ENCODE measurements around the gene ASCL2.

The ASCL2 gene

DNA sequence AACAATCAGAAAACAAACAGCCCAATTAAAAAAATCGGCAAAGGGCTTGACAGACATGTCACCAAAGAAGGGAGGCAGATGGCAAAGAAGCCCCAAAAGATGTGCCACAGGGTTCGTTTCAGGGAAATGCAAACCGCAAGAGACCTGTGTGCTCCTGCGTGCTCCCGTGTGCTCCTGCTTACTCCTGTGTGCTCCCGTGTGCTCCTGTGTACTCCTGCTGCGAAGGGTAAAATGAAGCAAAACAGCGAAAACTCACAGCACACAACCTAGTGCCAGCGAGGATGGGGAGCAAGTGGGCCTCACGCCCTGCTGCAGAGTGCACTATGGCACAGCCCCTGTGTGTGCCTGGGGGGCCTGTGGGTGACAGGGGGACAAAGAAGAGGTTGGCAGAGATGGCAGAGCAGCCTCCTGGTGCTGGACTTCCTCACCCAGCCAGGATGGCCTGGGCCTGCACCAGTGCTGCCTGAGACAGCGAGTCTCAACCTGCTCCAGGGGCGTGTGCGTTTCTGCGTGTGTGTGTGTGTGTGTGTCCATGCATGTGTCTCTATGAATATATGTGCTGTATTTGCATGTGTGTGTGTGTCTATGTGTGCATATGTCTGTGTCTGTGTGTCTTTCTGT lies 14.0 kb downstream of the ASCL2 start:
- H3K4me3 ChIP-seq, result no peak overlapping the region
- no peaks in the 10 kb centered on the region for H3K9me3 ChIP-seq
- peaks cover 34% of the 10 kb centered on the region; the same call in 1 of the 2 replicates for H4K20me1 ChIP-seq
- H3K9ac ChIP-seq, result no peak overlapping the region
- H3K4me2 ChIP-seq, result no peak overlapping the region
- no peaks in the 10 kb centered on the region for H3K36me3 ChIP-seq
- no peak for TF ChIP-seq Cebpa-rat (IDR thresholded peaks at IDR 0.05)
- peaks cover 39% of the 10 kb centered on the region for H3K27me3 ChIP-seq
- no peaks in the 10 kb centered on the region; the same call in 1 of the 2 replicates for H3K4me1 ChIP-seq
- no peak overlapping the region for H3K27ac ChIP-seq

DNA sequence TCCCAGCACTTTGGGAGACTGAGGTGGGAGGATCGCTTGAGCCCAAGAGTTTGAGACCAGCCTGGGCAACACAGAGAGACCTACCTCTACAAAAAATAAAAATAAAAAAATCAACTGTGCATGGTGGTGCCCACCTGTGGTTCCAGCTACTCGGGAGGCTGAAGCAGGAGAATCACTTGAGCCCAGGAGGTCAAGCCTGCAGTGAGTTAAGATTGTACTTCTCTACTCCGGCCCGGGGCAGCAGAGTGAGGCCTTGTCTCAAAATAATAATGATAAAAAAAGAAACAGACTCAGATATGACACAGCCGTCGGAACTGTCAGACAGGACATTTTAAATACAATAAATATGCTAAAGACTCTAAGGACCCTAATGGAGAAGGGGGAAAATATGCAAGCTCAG lies 18.4 kb downstream of the ASCL2 start:
- Histone ChIP-seq H3K4me3 (no peak overlapping the region), H3K36me3 (no peaks in the 10 kb centered on the region), H3K27me3 (peaks cover 10% of the 10 kb centered on the region), H4K20me1 (peaks cover 14% of the 10 kb centered on the region; the same call in 1 of the 2 replicates), H3K9ac (no peak overlapping the region), H3K9me3 (no peaks in the 10 kb centered on the region), H3K27ac (no peak overlapping the region), H3K4me1 (peaks cover 28% of the 10 kb centered on the region), H3K4me2 (no peak overlapping the region)
- no peak for TF ChIP-seq Cebpa-rat (IDR thresholded peaks at IDR 0.05)

DNA sequence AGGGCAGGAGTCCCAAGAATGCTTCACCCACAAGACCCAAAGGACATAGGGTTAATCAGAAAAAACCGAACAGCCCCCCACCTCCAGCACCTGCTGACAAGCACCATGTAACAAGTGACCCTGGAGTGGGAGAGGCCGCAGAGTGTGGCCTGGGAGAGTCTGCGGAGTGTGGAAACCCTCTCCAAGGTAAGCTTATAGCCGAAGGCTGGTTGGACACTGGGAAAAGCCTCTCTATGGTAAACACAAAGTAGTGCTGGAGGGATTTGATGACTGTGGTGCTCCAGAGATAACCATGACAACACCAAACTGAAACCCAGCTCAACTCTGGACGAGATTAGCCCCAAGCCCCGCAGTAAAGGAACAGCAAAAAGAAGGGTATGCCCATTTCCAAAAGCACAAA lies 19.2 kb downstream of the ASCL2 start:
- Histone ChIP-seq H3K9ac (no peak overlapping the region), H3K4me3 (no peak overlapping the region), H3K36me3 (no peaks in the 10 kb centered on the region), H3K27ac (no peak overlapping the region), H3K4me2 (peak overlapping the region; percentile 34), H3K27me3 (peaks cover 10% of the 10 kb centered on the region), H3K9me3 (no peaks in the 10 kb centered on the region), H4K20me1 (peaks cover 14% of the 10 kb centered on the region; the same call in 1 of the 2 replicates), H3K4me1 (peaks cover 28% of the 10 kb centered on the region)
- no peak for TF ChIP-seq Cebpa-rat (IDR thresholded peaks at IDR 0.05)

DNA sequence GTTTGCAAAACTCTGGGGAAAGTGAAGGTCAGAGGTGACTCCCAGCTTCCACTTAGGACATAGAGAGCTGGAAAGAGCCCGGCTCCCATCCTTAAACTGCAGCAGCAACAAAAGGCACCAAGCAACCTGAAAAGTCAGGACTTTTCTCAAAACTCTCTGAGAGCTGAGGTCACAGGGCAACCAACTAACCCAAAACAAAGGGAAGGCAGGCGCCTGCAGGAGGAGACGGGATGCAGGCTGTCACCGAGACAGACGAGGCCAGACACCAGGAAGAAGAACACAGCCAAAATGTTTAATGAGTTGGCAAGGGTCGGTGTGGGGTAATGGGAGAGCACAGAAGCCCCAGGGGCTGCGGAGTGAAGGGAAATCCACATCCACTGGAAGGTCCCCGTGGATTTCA lies 19.9 kb downstream of the ASCL2 start:
- peaks cover 10% of the 10 kb centered on the region for H3K27me3 ChIP-seq
- H4K20me1 ChIP-seq, result peaks cover 14% of the 10 kb centered on the region; the same call in 1 of the 2 replicates
- H3K9me3 ChIP-seq, result no peaks in the 10 kb centered on the region
- H3K4me2 ChIP-seq, result peak overlapping the region; percentile 34
- peaks cover 28% of the 10 kb centered on the region for H3K4me1 ChIP-seq
- no peak overlapping the region for H3K27ac ChIP-seq
- no peak for TF ChIP-seq Cebpa-rat (IDR thresholded peaks at IDR 0.05)
- H3K4me3 ChIP-seq, result no peak overlapping the region
- no peaks in the 10 kb centered on the region for H3K36me3 ChIP-seq
- H3K9ac ChIP-seq, result no peak overlapping the region

DNA sequence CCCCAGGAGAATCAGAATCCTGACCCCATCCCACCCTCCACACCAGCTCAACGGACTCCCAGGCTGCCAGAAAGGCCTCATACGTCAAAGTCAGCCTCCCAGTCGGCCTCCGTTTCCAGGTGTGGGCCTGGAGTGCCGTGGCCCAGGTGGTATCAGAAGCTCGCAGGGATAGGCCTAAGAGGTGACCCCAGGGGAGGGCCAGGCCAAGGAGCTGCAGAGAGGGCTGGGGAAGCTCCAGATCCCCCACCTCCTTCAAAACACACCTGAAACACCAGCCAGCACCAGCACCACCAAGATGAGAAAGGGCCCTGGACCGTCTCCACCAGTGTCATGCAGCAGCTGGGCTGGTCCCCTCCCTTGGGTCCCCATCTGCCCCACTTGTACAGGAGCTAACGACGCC lies 20.3 kb downstream of the ASCL2 start:
- no peak overlapping the region for H3K9ac ChIP-seq
- H3K4me2 ChIP-seq, result peak overlapping the region; percentile 34
- TF ChIP-seq Cebpa-rat (IDR thresholded peaks at IDR 0.05), result no peak
- no peak overlapping the region for H3K4me3 ChIP-seq
- no peaks in the 10 kb centered on the region for H3K36me3 ChIP-seq
- no peak overlapping the region for H3K27ac ChIP-seq
- H3K27me3 ChIP-seq, result peaks cover 10% of the 10 kb centered on the region
- no peaks in the 10 kb centered on the region for H3K9me3 ChIP-seq
- peaks cover 14% of the 10 kb centered on the region; the same call in 1 of the 2 replicates for H4K20me1 ChIP-seq
- H3K4me1 ChIP-seq, result peaks cover 28% of the 10 kb centered on the region

DNA sequence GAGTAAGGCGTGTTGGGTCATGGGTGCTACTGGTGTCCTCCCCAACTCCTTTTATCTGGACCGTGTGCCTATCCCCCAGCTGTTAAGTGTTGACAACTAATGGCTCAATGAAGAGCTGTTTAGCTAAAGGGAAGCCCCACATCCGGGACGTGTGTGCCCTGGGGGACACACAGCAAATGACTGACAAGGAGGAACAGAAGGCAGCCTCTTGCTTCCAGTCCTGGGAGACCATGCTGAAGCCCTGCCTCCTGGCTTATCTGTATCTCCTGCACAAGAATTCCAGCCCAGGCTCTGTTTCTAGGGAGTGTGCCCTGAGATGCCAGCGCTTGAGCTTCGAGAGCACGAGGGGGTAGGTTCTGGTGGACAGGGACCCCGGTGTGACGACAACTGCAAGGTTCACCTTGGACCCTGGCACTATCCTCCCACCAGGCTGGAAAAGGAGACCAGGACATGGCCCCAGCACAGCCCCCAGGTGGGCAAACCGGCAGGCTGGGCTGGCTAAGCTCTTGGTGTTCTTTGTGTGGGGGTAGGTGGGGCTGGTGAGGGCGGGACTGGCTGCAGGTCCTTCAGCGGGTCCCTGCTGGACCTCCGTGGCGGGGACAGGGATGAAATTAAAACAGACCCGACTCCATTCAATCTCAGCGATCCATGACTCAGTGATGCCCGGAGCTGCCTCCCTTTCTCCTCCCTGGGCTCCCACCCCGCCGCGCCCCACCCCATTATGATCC lies 21.0 kb downstream of the ASCL2 start:
- Histone ChIP-seq H3K9me3 (no peaks in the 10 kb centered on the region), H3K27me3 (peaks cover 10% of the 10 kb centered on the region), H3K4me2 (peak overlapping the region; percentile 76)

DNA sequence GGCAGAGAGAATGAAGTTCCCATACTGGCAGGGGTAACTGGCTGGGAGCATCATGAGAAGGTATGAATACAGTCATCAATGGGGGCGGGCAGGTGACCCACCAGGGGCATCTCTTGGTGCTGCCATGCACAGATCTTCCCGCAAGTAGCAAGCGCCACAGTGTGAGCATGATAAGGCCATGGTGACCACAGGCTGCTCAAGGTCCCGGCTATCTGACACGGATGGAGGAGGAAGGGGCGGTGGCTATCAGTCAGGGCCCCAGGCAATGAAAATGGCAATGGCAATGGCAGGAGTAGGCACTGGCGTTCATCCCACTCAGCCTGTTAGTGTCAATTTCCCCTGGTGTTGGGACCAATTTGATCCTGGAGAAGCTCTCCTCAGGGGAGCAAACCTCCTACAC lies 21.6 kb downstream of the ASCL2 start:
- TF ChIP-seq Cebpa-rat (IDR thresholded peaks at IDR 0.05), result no peak
- H3K27me3 ChIP-seq, result peaks cover 10% of the 10 kb centered on the region
- H3K36me3 ChIP-seq, result no peaks in the 10 kb centered on the region
- peaks cover 28% of the 10 kb centered on the region for H3K4me1 ChIP-seq
- H3K9ac ChIP-seq, result no peak overlapping the region
- H3K4me2 ChIP-seq, result peak overlapping the region; percentile 76
- peaks cover 14% of the 10 kb centered on the region; the same call in 1 of the 2 replicates for H4K20me1 ChIP-seq
- H3K4me3 ChIP-seq, result no peak overlapping the region
- H3K9me3 ChIP-seq, result no peaks in the 10 kb centered on the region
- no peak overlapping the region for H3K27ac ChIP-seq

More for the DNA sequence above, 21.0 kb downstream of the ASCL2 start:
- H3K9ac ChIP-seq, result no peak overlapping the region
- peaks cover 14% of the 10 kb centered on the region; the same call in 1 of the 2 replicates for H4K20me1 ChIP-seq
- TF ChIP-seq Cebpa-rat (IDR thresholded peaks at IDR 0.05), result no peak
- no peaks in the 10 kb centered on the region for H3K36me3 ChIP-seq
- H3K4me3 ChIP-seq, result no peak overlapping the region
- peaks cover 28% of the 10 kb centered on the region for H3K4me1 ChIP-seq
- no peak overlapping the region for H3K27ac ChIP-seq

DNA sequence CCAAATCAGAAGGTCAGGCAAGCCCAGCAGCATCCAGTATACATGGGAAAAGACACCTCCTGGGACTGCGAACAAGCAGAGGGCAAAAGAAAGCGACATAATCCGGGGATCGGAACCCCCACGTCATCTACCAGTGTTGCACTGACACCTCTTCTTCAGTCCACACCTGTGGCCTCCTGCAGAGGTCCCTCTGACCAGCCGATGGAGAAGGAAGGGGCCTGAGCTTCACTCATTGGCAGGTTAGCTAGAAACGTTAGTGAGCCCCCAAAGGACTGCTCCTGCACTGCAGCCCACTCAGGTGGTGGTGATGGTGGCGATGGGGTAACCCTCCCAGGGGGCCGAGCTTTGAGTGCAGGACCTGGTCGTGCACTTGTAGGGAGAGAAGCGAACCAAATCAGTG lies 22.1 kb downstream of the ASCL2 start:
- Histone ChIP-seq H3K27ac (no peak overlapping the region), H3K4me2 (no peak overlapping the region), H3K4me3 (no peak overlapping the region), H3K36me3 (no peaks in the 10 kb centered on the region), H3K9ac (no peak overlapping the region), H3K9me3 (no peaks in the 10 kb centered on the region), H4K20me1 (peaks cover 14% of the 10 kb centered on the region; the same call in 1 of the 2 replicates), H3K4me1 (peaks cover 28% of the 10 kb centered on the region), H3K27me3 (peaks cover 10% of the 10 kb centered on the region)
- no peak for TF ChIP-seq Cebpa-rat (IDR thresholded peaks at IDR 0.05)

DNA sequence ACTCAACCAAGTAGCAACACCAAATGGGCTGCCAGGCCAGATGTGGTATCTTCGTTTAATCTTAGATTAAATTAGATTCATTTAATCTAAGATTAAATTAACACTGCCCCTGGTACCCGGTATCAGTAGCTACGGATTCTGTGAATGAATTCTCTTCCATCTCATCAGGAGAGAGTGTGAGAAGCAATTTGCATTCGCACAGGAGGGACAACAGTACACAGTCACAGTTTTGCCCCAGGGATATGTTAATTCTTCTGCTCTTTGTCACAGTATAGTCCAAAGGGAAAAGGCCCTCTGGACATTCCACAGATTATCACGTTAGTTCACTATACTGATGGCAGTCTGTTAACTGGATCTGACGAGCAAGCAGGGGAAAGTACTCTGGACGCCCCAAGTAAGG lies 22.9 kb downstream of the ASCL2 start:
- no peak for TF ChIP-seq Cebpa-rat (IDR thresholded peaks at IDR 0.05)
- no peaks in the 10 kb centered on the region; the same call in 1 of the 2 replicates for H3K9me3 ChIP-seq
- no peaks in the 10 kb centered on the region for H3K36me3 ChIP-seq
- peaks cover 10% of the 10 kb centered on the region for H3K27me3 ChIP-seq
- no peak overlapping the region for H3K9ac ChIP-seq
- peaks cover 28% of the 10 kb centered on the region for H3K4me1 ChIP-seq
- H3K4me2 ChIP-seq, result no peak overlapping the region
- H3K27ac ChIP-seq, result no peak overlapping the region
- H4K20me1 ChIP-seq, result peaks cover 14% of the 10 kb centered on the region; the same call in 1 of the 2 replicates
- H3K4me3 ChIP-seq, result no peak overlapping the region

DNA sequence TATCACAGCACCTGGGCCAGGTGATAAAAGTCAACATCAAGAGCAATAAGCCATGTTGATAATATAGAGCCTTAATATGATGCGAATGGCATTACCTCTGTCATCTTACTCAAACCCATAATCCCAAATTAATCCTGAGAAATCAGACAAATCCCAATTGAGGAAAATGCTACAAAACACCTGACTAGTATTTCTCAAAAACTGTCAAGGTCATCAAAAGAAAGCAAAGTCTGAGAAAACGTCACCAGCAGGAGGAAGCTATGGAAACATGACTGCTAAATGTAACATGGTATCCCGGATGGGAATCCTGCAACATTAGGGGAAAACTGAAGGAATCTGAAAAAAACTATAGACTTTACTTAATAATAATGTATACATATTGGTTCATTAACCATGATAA lies 29.6 kb downstream of the ASCL2 start:
- H3K4me2 ChIP-seq, result no peak overlapping the region
- no peaks in the 10 kb centered on the region for H3K4me1 ChIP-seq
- no peak overlapping the region for H3K9ac ChIP-seq
- H3K27me3 ChIP-seq, result no peaks in the 10 kb centered on the region
- no peaks in the 10 kb centered on the region for H3K36me3 ChIP-seq
- TF ChIP-seq Cebpa-rat (IDR thresholded peaks at IDR 0.05), result no peak
- H3K27ac ChIP-seq, result no peak overlapping the region
- no peak overlapping the region for H3K4me3 ChIP-seq
- peaks cover 5% of the 10 kb centered on the region for H3K9me3 ChIP-seq
- H4K20me1 ChIP-seq, result no peaks in the 10 kb centered on the region

Measured in BLaER1 (cell line).